Measurements from ENCODE around the gene CENPX. TPM values are rescaled to one million over a fixed set of nuclear protein-coding genes. Genes with fewer than 3 reads are reported as not detected.

Gene CENPX
- total and polyA plus RNA-seq, 2 of the 13 experiments (the other 11 are each of a cell fraction or from before 2014, with no cell fraction given) = 92.7 to 170 TPM

DNA sequence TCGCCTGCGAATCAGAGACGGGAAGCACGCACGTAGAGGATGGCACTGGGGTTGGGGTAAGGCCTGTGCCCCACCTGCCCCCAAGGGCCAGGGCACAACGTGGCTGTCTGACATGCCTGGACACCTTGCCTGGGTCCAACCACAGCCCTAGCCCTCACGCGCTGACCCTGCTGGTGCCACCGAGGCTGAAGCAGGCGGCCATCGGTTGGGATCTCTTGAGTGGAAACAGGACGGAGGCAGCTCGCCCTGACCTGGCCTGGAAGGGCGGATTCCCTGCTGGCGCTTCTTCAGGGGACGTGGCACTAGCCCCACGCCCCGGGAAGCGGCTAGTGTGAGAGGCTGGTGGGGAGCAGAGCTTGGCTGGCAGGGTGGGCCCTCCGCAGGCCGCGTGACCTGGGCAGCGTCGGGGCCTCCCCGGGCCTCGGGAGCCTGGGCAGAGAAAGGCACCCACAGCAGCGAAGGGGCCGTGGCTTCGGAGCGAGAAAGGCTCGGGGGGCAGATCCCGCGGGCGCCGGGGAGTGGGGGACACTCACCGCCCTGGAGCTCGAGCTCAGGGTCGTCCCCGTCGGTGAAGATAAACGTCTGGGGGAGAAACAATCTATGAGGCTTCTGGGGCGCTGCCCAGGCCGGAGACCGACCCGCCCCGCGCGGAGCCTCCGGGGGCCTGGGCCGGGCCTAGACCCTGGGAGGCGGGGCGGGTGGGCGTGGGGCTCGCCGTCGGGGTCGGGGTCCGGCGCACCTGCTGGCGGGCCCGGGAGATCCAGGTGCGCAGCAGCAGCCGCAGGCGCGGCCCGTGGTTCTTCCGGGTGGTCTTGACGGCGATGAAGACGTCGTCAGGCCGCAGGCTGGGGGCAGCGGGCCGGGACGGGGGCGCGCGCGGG, 28.3 kb upstream of the CENPX start (continued):
- TF ChIP-seq ZNF282 (IDR thresholded peaks at IDR 0.05; ENCODE audit: partially characterized antibody) (no peak), ZNF746 (CRISPR knock-in tag; IDR thresholded peaks at IDR 0.05) (no peak), ZNF343 (CRISPR knock-in tag; IDR thresholded peaks at IDR 0.05) (no peak), ZFP36 (IDR thresholded peaks at IDR 0.05; ENCODE audit: borderline replicate concordance, low read depth, low read length, partially characterized antibody) (no peak), SATB2 (CRISPR knock-in tag; IDR thresholded peaks at IDR 0.05) (no peak), RBM22 (optimal IDR thresholded peaks at IDR 0.05; ENCODE audit: low read length) (no peak), NFIB (CRISPR knock-in tag; IDR thresholded peaks at IDR 0.05; ENCODE audit: borderline replicate concordance) (no peak), ZNF567 (CRISPR knock-in tag; IDR thresholded peaks at IDR 0.05; ENCODE audit: borderline replicate concordance) (no peak), CREB1 (IDR thresholded peaks at IDR 0.05) (no peak), CREB1 (CRISPR knock-in tag; IDR thresholded peaks at IDR 0.05) (no peak), ZBTB1 (CRISPR knock-in tag; IDR thresholded peaks at IDR 0.05; ENCODE audit: borderline replicate concordance) (no peak), RARA (CRISPR knock-in tag; IDR thresholded peaks at IDR 0.05) (no peak), ZNF160 (CRISPR knock-in tag; IDR thresholded peaks at IDR 0.05) (0 out of 2 replicates have a peak, but pooled peaks have one; percentile 27), RARG (CRISPR knock-in tag; IDR thresholded peaks at IDR 0.05; ENCODE audit: low read depth) (no peak), NCOA5 (CRISPR knock-in tag; IDR thresholded peaks at IDR 0.05) (no peak), PAF1 (CRISPR knock-in tag; IDR thresholded peaks at IDR 0.05) (no peak), TSC22D2 (CRISPR knock-in tag; IDR thresholded peaks at IDR 0.05; ENCODE audit: borderline replicate concordance) (no peak), ZNF292 (CRISPR knock-in tag; IDR thresholded peaks at IDR 0.05; ENCODE audit: borderline replicate concordance, low read depth) (0 out of 2 replicates have a peak, but pooled peaks have one; percentile 29), ZNF138 (CRISPR knock-in tag; IDR thresholded peaks at IDR 0.05; ENCODE audit: low read depth) (0 out of 2 replicates have a peak, but pooled peaks have one; percentile 32)
- TF ChIP-seq, protein P1, sequence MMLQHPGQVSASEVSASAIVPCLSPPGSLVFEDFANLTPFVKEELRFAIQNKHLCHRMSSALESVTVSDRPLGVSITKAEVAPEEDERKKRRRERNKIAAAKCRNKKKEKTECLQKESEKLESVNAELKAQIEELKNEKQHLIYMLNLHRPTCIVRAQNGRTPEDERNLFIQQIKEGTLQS (CRISPR knock-in tag; IDR thresholded peaks at IDR 0.05) = no peak
- TF ChIP-seq, protein P2, sequence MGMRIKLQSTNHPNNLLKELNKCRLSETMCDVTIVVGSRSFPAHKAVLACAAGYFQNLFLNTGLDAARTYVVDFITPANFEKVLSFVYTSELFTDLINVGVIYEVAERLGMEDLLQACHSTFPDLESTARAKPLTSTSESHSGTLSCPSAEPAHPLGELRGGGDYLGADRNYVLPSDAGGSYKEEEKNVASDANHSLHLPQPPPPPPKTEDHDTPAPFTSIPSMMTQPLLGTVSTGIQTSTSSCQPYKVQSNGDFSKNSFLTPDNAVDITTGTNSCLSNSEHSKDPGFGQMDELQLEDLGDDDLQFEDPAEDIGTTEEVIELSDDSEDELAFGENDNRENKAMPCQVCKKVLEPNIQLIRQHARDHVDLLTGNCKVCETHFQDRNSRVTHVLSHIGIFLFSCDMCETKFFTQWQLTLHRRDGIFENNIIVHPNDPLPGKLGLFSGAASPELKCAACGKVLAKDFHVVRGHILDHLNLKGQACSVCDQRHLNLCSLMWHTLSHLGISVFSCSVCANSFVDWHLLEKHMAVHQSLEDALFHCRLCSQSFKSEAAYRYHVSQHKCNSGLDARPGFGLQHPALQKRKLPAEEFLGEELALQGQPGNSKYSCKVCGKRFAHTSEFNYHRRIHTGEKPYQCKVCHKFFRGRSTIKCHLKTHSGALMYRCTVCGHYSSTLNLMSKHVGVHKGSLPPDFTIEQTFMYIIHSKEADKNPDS (CRISPR knock-in tag; IDR thresholded peaks at IDR 0.05) = no peak
- TF ChIP-seq, protein P3, sequence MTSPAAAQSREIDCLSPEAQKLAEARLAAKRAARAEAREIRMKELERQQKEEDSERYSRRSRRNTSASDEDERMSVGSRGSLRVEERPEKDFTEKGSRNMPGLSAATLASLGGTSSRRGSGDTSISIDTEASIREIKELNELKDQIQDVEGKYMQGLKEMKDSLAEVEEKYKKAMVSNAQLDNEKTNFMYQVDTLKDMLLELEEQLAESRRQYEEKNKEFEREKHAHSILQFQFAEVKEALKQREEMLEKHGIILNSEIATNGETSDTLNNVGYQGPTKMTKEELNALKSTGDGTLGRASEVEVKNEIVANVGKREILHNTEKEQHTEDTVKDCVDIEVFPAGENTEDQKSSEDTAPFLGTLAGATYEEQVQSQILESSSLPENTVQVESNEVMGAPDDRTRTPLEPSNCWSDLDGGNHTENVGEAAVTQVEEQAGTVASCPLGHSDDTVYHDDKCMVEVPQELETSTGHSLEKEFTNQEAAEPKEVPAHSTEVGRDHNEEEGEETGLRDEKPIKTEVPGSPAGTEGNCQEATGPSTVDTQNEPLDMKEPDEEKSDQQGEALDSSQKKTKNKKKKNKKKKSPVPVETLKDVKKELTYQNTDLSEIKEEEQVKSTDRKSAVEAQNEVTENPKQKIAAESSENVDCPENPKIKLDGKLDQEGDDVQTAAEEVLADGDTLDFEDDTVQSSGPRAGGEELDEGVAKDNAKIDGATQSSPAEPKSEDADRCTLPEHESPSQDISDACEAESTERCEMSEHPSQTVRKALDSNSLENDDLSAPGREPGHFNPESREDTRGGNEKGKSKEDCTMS (CRISPR knock-in tag; conservative IDR thresholded peaks at IDR 0.05) = no peak
- TF ChIP-seq, protein P4, sequence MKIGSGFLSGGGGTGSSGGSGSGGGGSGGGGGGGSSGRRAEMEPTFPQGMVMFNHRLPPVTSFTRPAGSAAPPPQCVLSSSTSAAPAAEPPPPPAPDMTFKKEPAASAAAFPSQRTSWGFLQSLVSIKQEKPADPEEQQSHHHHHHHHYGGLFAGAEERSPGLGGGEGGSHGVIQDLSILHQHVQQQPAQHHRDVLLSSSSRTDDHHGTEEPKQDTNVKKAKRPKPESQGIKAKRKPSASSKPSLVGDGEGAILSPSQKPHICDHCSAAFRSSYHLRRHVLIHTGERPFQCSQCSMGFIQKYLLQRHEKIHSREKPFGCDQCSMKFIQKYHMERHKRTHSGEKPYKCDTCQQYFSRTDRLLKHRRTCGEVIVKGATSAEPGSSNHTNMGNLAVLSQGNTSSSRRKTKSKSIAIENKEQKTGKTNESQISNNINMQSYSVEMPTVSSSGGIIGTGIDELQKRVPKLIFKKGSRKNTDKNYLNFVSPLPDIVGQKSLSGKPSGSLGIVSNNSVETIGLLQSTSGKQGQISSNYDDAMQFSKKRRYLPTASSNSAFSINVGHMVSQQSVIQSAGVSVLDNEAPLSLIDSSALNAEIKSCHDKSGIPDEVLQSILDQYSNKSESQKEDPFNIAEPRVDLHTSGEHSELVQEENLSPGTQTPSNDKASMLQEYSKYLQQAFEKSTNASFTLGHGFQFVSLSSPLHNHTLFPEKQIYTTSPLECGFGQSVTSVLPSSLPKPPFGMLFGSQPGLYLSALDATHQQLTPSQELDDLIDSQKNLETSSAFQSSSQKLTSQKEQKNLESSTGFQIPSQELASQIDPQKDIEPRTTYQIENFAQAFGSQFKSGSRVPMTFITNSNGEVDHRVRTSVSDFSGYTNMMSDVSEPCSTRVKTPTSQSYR (CRISPR knock-in tag; IDR thresholded peaks at IDR 0.05; ENCODE audit: borderline replicate concordance) = no peak

Measured in HepG2 (cell line).